ENCODE data around the gene SYNGR2.

The SYNGR2 gene

DNA sequence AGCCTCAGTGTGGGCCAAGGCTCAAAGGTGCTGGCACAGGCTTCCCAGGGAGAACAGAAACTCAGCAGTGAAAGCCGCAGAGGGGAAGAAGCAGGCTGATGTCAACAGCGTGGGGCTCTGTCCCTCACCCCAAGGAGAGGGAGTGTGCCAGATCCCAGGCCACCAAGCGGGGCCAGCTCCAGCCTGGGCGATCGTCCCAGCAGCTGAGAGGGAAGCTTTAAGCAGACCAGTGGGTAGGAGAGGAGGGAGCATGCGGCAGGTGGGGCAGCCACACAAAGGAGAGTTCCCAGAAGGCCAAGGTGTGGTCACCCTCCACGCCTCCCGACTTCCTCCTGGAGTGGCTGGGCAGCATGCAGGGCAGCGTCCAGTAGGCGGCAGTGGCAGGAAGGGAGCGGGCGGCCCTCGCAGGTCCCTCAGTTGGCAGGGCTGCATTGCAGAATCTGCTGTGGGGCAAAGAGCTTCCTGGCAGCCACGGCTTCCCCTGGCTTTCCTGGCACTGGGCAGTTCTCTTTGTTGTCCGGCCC is 6.0 kb downstream of the SYNGR2 start:
- no peaks in the 10 kb centered on the region for H3K27me3 ChIP-seq (ENCODE audit: insufficient read depth, poor library complexity, severe bottlenecking)
- no peak overlapping the region for H3K4me3 ChIP-seq (replicated peaks; ENCODE audit: insufficient read depth, low read length)
- TF ChIP-seq POLR2AphosphoS5 (IDR thresholded peaks at IDR 0.05; ENCODE audit: low read depth) (peak; percentile 66), CTCF (IDR thresholded peaks at IDR 0.05; ENCODE audit: insufficient read depth, low read length) (peak; percentile 63)
- TF ChIP-seq, protein P1, sequence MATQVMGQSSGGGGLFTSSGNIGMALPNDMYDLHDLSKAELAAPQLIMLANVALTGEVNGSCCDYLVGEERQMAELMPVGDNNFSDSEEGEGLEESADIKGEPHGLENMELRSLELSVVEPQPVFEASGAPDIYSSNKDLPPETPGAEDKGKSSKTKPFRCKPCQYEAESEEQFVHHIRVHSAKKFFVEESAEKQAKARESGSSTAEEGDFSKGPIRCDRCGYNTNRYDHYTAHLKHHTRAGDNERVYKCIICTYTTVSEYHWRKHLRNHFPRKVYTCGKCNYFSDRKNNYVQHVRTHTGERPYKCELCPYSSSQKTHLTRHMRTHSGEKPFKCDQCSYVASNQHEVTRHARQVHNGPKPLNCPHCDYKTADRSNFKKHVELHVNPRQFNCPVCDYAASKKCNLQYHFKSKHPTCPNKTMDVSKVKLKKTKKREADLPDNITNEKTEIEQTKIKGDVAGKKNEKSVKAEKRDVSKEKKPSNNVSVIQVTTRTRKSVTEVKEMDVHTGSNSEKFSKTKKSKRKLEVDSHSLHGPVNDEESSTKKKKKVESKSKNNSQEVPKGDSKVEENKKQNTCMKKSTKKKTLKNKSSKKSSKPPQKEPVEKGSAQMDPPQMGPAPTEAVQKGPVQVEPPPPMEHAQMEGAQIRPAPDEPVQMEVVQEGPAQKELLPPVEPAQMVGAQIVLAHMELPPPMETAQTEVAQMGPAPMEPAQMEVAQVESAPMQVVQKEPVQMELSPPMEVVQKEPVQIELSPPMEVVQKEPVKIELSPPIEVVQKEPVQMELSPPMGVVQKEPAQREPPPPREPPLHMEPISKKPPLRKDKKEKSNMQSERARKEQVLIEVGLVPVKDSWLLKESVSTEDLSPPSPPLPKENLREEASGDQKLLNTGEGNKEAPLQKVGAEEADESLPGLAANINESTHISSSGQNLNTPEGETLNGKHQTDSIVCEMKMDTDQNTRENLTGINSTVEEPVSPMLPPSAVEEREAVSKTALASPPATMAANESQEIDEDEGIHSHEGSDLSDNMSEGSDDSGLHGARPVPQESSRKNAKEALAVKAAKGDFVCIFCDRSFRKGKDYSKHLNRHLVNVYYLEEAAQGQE (IDR thresholded peaks at IDR 0.05; ENCODE audit: insufficient replicate concordance, low read depth): no peak
- DNase-seq (ENCODE audit: low read depth in 1 of 2, low spot score in 1 of 2): peak in 1 of 2 experiments; percentile 78
- H3K27ac ChIP-seq (replicated peaks): no peak overlapping the region; the same call in 1 of the 2 replicates

DNA sequence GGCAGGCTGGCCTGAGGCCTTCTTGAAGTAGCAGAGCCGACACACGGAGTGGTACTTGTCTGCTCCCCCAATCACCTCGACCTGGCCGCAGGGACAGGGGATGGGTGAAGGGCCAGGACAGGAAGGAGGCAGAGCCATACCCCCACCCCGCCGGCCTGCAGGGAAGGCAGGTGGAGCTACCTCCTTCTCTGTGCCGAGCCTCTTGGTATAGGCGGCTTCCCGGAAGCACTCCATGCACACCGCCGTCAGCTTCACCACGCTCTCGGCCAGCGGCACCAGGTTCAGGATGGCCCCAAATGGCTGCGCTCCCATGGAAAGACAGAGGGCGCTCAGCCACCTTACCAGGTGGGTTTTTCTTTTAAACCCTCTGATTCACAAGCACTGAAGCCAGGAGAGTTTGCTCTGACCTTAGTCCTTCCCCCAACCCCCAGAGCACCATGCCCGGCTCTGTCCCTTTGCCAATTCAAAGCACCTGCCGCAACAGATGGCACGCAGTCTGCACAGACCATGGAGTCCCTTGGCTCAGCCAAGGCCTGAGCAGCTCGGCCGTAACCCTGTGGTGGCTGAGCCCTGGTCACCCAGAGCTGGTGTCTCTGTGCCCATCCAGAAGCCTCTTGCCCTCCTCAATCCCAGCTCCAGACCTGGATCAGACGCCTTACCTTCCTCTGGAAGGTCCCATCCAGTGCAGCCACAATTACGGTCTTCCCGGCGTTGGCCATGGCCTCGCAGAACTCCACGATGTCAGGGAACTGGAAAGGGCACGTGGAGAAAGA is 6.7 kb downstream of the SYNGR2 start:
- H3K27me3 ChIP-seq (ENCODE audit: insufficient read depth, poor library complexity, severe bottlenecking): no peaks in the 10 kb centered on the region
- H3K4me3 ChIP-seq (replicated peaks; ENCODE audit: insufficient read depth, low read length): no peak overlapping the region
- DNase-seq (ENCODE audit: low read depth in 1 of 2, low spot score in 1 of 2): no peak
- no peak for TF ChIP-seq CTCF (IDR thresholded peaks at IDR 0.05; ENCODE audit: insufficient read depth, low read length)
- no peak for TF ChIP-seq GABPA (IDR thresholded peaks at IDR 0.05; ENCODE audit: low read depth)
- no peak for TF ChIP-seq SPI1 (IDR thresholded peaks at IDR 0.05; ENCODE audit: borderline replicate concordance, low read depth)
- TF ChIP-seq POLR2AphosphoS5 (IDR thresholded peaks at IDR 0.05; ENCODE audit: low read depth): no peak
- TF ChIP-seq, protein P1 (IDR thresholded peaks at IDR 0.05; ENCODE audit: insufficient replicate concordance, low read depth): no peak
- no peak overlapping the region for H3K27ac ChIP-seq (replicated peaks)

GRCh38 chr17:78175643-78175981 is 7.2 kb downstream of the SYNGR2 start:
- Histone ChIP-seq H3K4me3 (replicated peaks; ENCODE audit: insufficient read depth, low read length) (no peak overlapping the region), H3K27me3 (ENCODE audit: insufficient read depth, poor library complexity, severe bottlenecking) (no peaks in the 10 kb centered on the region), H3K27ac (replicated peaks) (no peak overlapping the region)
- TF ChIP-seq GABPA (IDR thresholded peaks at IDR 0.05; ENCODE audit: low read depth) (no peak), CTCF (IDR thresholded peaks at IDR 0.05; ENCODE audit: insufficient read depth, low read length) (no peak), POLR2AphosphoS5 (IDR thresholded peaks at IDR 0.05; ENCODE audit: low read depth) (no peak), SPI1 (IDR thresholded peaks at IDR 0.05; ENCODE audit: borderline replicate concordance, low read depth) (no peak)
- TF ChIP-seq, protein P1 (IDR thresholded peaks at IDR 0.05; ENCODE audit: insufficient replicate concordance, low read depth): no peak
- no peak for DNase-seq (ENCODE audit: low read depth in 1 of 2, low spot score in 1 of 2)
